Fibroblast of villous mesenchyme (primary cell): ENCODE results near the gene DRC1. TPM values are rescaled to one million over a fixed set of nuclear protein-coding genes. Genes with fewer than 3 reads are reported as not detected.

ENCODE experiments used
- DNase-seq: peaks from one replicate; pipeline ENCODE4 v3.0.0-alpha.2; 2010; ENCODE audit warnings: low read depth
- H3K4me3 ChIP-seq: 2 replicates; pipeline ENCODE4 v1.5.1; 2011; ENCODE audit warnings: low read depth, mild to moderate bottlenecking, low read length
- CTCF ChIP-seq: IDR thresholded peaks from 2 replicates; pipeline ENCODE4 v1.5.1; 2012; ENCODE audit warnings: low read depth, mild to moderate bottlenecking, low read length; ENCODE audit not compliant: insufficient read depth
- total RNA-seq: library from RNA; depleted of rRNA; stranded (reverse); fragments of >200 nt; gene quantifications from 2 replicates; pipeline ENCODE4 v1.2.3, GENCODE V29; 2012

The DRC1 gene
- total RNA-seq, 1 donor: not detected

DNA sequence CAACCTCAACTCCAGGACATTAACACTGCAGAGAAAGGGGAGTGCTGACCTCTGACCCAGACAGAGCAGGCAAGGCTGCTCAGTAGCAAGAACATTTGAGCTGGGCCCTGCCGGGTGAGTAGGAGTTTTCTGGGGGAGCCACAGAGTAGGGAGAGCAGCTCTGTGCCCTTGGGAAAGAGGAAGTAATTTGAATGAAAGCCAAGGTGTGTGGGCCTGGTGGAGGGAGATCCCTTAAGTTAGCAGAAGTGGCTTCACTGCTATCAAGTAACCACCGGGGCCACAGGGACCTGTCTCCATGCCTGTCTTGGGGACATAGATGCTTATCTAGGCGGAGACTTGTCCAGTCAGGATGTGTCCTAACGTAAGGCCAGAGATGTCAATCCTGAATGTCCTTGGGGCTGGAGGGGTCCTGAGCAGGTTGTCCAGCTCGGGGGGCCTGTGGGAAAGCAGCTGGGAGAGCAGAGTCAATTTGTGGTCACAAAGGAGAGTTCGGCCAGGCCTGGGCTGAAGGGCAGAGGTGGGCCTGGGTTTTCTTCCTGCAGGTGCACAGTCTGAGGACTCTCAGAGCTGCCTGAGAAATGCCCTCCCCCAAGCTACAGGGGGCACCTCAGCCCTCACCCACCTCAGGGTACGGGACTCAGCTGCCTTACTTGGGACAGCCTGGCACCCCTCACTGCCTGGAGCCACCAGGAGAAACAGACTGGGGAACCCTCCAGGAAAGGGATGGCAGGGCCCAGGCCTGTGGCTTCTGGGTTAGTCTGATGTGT, 91.2 kb downstream of the DRC1 start:
- no peak for DNase-seq

DNA sequence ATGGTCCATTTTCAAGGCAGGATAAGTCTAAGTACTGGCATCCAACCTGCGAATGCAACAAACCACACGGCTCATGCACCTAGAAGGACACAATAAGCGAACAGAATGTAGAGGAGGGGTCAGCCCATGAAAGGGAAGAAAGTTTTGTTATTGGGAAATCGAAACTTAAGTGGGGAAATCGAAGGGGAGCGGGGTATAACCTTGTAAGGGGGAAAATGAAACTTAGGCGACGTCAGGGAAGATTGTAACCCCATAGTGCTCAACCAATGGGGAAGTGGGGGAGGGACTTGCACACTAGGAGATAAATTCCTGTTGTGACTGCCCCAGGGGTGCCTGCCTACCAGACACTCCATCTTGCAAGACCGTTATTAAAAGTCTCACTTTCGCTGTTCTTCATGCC, 91.8 kb downstream of the DRC1 start:
- H3K4me3 ChIP-seq: no peak overlapping the region
- DNase-seq: no peak
- no peak for TF ChIP-seq CTCF

More for the DNA sequence above, 91.2 kb downstream of the DRC1 start:
- TF ChIP-seq CTCF: no peak
- no peak overlapping the region for H3K4me3 ChIP-seq

DNA sequence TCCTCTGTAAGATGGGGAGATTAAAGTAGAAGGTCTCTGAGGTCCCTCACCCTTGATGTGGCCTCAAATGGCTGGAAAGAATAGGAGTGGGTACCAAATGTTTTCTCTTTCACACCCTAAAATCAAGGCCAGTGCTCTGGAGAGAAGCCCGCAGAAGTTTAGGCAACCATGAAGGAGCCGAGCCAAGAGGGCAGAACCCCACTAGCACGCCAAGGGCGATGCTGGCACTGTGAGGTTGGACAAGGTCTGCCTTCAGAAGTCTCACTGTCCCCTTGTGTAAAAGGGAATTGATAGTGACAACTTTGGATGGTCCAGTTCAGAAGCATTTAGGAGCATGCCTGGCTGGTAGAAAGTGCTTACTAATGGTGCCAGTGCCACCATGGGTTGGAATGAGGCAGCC, 92.5 kb downstream of the DRC1 start:
- no peak overlapping the region for H3K4me3 ChIP-seq
- TF ChIP-seq CTCF: no peak
- DNase-seq: no peak

DNA sequence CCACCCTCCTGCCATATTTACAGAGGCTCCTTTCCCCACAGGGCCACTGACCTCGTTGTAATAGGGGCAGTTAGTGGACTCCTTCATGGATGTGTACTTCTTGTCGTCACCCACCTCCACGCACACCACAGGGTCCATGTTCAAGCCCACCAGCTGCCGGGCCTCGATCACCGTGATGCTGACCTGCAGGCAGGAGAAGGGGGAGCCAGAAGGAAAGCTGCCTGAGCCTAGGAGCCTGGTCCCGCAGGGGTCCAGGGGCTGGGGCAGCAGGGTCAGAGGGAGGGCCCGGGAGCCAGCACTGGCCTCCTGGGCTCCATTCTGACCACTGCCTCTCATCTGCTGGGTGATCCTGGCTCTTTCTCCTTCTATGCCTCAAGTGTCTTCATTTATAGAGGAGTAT, 93.2 kb downstream of the DRC1 start:
- H3K4me3 ChIP-seq: no peak overlapping the region
- DNase-seq: no peak
- no peak for TF ChIP-seq CTCF

- TF ChIP-seq CTCF: no peak
- no peak for DNase-seq
- no peak overlapping the region for H3K4me3 ChIP-seq
Observed at GRCh38 chr2:26495705-26496297, 94.1 kb downstream of the DRC1 start.

- H3K4me3 ChIP-seq: no peak overlapping the region
- DNase-seq: no peak
- no peak for TF ChIP-seq CTCF
Observed at GRCh38 chr2:26500406-26500805, 98.7 kb downstream of the DRC1 start.
